IMR-90 (cell line): ENCODE measurements around the gene RPL10. TPM values are rescaled to one million over a fixed set of nuclear protein-coding genes. Genes with fewer than 3 reads are reported as not detected.

Source experiments
- ATAC-seq: fragments of 200-7000 bp; cut with Tn5 transposase; 2 replicates; pipeline ENCODE4 v1.9.1; 2020; ENCODE audit warnings: low read depth, mild to moderate bottlenecking, moderate library complexity
- BruUV-seq: library from RNA; stranded (reverse); fragments of 400-500 nt; replicated peaks from 2 replicates; lab custom pipeline; 2021; lab: Mats Ljungman, UMichigan
- CTCF ChIA-PET: fragments of 300-600 bp; formaldehyde crosslinking; extraction: SDS; loops from one replicate; lab custom pipeline; 2021; ENCODE audit warnings: antibody characterized with exemption; lab: Yijun Ruan, JAX
- POLR2A ChIA-PET: fragments of 300-600 bp; sonication (Branson Sonifier 250); formaldehyde crosslinking; loops from one replicate; lab custom pipeline; 2022; ENCODE audit warnings: antibody characterized with exemption; ENCODE audit not compliant: unreplicated experiment; lab: Charles Lee
- DNase-seq: peaks from one replicate; pipeline ENCODE4 v3.0.0; 2013
- H2AFZ ChIP-seq: replicated peaks from 2 replicates; pipeline ENCODE3; 2013; ENCODE audit warnings: low read length, mild to moderate bottlenecking; ENCODE audit not compliant: poor library complexity
- H2AK5ac ChIP-seq: 2 replicates; pipeline ENCODE4 v1.6.1; 2013; ENCODE audit warnings: low read depth, low read length, inconsistent platforms
- H2AK9ac ChIP-seq: replicated peaks from 2 replicates; pipeline ENCODE3; 2013; ENCODE audit warnings: mild to moderate bottlenecking, low read depth, low read length, moderate library complexity; ENCODE audit not compliant: poor library complexity
- H2BK120ac ChIP-seq: 2 replicates; pipeline ENCODE4 v1.6.1; 2013; ENCODE audit warnings: low read depth, low read length, inconsistent platforms
- H2BK15ac ChIP-seq: 3 replicates; pipeline ENCODE4 v1.6.1; 2013; ENCODE audit warnings: low read depth, low read length, inconsistent platforms
- H2BK20ac ChIP-seq: 2 replicates; pipeline ENCODE4 v1.6.1; 2013; ENCODE audit warnings: low read depth, mild to moderate bottlenecking, inconsistent platforms, low read length, moderate library complexity
- H2BK5ac ChIP-seq: 2 replicates; pipeline ENCODE4 v1.6.1; 2013; ENCODE audit warnings: mild to moderate bottlenecking, low read depth, low read length, inconsistent platforms; ENCODE audit not compliant: poor library complexity, severe bottlenecking
- H3K14ac ChIP-seq: replicated peaks from 2 replicates; pipeline ENCODE4 v1.6.1; 2013; ENCODE audit warnings: low read depth, low read length, inconsistent platforms
- H3K18ac ChIP-seq: 2 replicates; pipeline ENCODE4 v1.6.1; 2013; ENCODE audit warnings: low read depth, low read length, control low read depth
- H3K23ac ChIP-seq: 2 replicates; pipeline ENCODE4 v1.6.1; 2013; ENCODE audit warnings: low read depth, low read length, inconsistent platforms
- H3K27ac ChIP-seq: 2 replicates; pipeline ENCODE4 v1.5.1; 2013; ENCODE audit warnings: mild to moderate bottlenecking, control low read depth, low read length; ENCODE audit not compliant: insufficient read depth
- H3K27me3 ChIP-seq: 2 replicates; pipeline ENCODE4 v1.6.1; 2013; ENCODE audit warnings: low read length; ENCODE audit not compliant: control insufficient read depth, insufficient read depth
- H3K36me3 ChIP-seq: 2 replicates; pipeline ENCODE4 v1.6.1; 2013; ENCODE audit warnings: low read length, mixed read lengths; ENCODE audit not compliant: control insufficient read depth, insufficient read depth
- H3K4ac ChIP-seq: 2 replicates; pipeline ENCODE4 v1.6.1; 2013; ENCODE audit warnings: low read depth, low read length, inconsistent platforms
- H3K4me1 ChIP-seq: 2 replicates; pipeline ENCODE4 v1.6.1; 2013; ENCODE audit warnings: low read length, mixed read lengths; ENCODE audit not compliant: control insufficient read depth, insufficient read depth
- H3K4me2 ChIP-seq: 2 replicates; pipeline ENCODE4 v1.6.1; 2013; ENCODE audit warnings: low read depth, mild to moderate bottlenecking, control low read depth, low read length, moderate library complexity
- H3K4me3 ChIP-seq: 2 replicates; pipeline ENCODE4 v1.5.1; 2013; ENCODE audit warnings: low read depth, mild to moderate bottlenecking, control low read depth, low read length, moderate library complexity; ENCODE audit not compliant: insufficient read depth
- H3K56ac ChIP-seq: 2 replicates; pipeline ENCODE4 v1.6.1; 2013; ENCODE audit warnings: low read length, inconsistent platforms; ENCODE audit not compliant: insufficient read depth; ENCODE audit errors: extremely low read depth
- H3K79me1 ChIP-seq, 2 experiments: 2 replicates each; pipeline ENCODE4 v1.6.1; 2013; ENCODE audit warnings: low read length in 2 of 2, inconsistent platforms in 1 of 2, low read depth in 1 of 2
- H3K9ac ChIP-seq: 2 replicates; pipeline ENCODE4 v1.6.1; 2013; ENCODE audit warnings: low read depth, low read length, control low read depth
- H3K9me1 ChIP-seq: 2 replicates; pipeline ENCODE4 v1.6.1; 2013; ENCODE audit warnings: low read length, inconsistent platforms; ENCODE audit not compliant: insufficient read depth
- H3K9me3 ChIP-seq: 2 replicates; pipeline ENCODE4 v1.6.1; 2013; ENCODE audit warnings: low read length; ENCODE audit not compliant: control insufficient read depth, insufficient read depth
- H4K20me1 ChIP-seq: 2 replicates; pipeline ENCODE4 v1.6.1; 2013; ENCODE audit warnings: low read length, inconsistent platforms; ENCODE audit not compliant: insufficient read depth
- H4K5ac ChIP-seq: 2 replicates; pipeline ENCODE4 v1.6.1; 2013; ENCODE audit warnings: mild to moderate bottlenecking, low read depth, low read length, control low read depth
- H4K8ac ChIP-seq, 2 experiments: 2 replicates each; pipeline ENCODE4 v1.6.1; 2013; ENCODE audit warnings: low read depth in 2 of 2, low read length in 2 of 2, control low read depth in 1 of 2, inconsistent platforms in 1 of 2
- H4K91ac ChIP-seq: 2 replicates; pipeline ENCODE4 v1.6.1; 2013; ENCODE audit warnings: low read depth, low read length, inconsistent platforms; ENCODE audit not compliant: insufficient read depth
- CEBPB ChIP-seq: IDR thresholded peaks from 2 replicates; pipeline ENCODE4 v1.6.1; 2012; ENCODE audit warnings: low read depth, low read length, improper control_type of control experiment
- CTCF ChIP-seq: conservative IDR thresholded peaks from 2 replicates; pipeline ENCODE4 v1.5.1; 2012; ENCODE audit warnings: mild to moderate bottlenecking, low read depth, low read length, improper control_type of control experiment
- ELK1 ChIP-seq: fragments of 150-350 bp; IDR thresholded peaks from 2 replicates; pipeline ENCODE4 v1.6.1; 2016; ENCODE audit warnings: low read depth, mild to moderate bottlenecking, low read length, moderate library complexity, borderline replicate concordance
- NFE2L2 ChIP-seq: fragments of 150-350 bp; IDR thresholded peaks from 2 replicates; pipeline ENCODE4 v1.6.1; 2016; ENCODE audit warnings: low read depth, mild to moderate bottlenecking, low read length
- RCOR1 ChIP-seq: IDR thresholded peaks from 2 replicates; pipeline ENCODE4 v1.6.1; 2012; ENCODE audit warnings: mild to moderate bottlenecking, low read length, improper control_type of control experiment; ENCODE audit not compliant: insufficient replicate concordance
- RFX5 ChIP-seq: IDR thresholded peaks from 2 replicates; pipeline ENCODE4 v1.8.0; 2012; ENCODE audit warnings: low read depth, mild to moderate bottlenecking, low read length, moderate library complexity
- USF2 ChIP-seq: fragments of 150-350 bp; IDR thresholded peaks from 2 replicates; pipeline ENCODE4 v1.6.1; 2017; ENCODE audit warnings: mild to moderate bottlenecking, antibody characterized with exemption, low read length, low read depth
- WGBS, 2 experiments: methylation state at CpG; one replicate each; pipeline versions ENCODE4 v1.1.5 to v1.1.7; 2013; ENCODE audit warnings: missing lambda C conversion rate in 2 of 2; ENCODE audit not compliant: insufficient read length in 1 of 2; ENCODE audit errors: extremely low coverage in 2 of 2; 5-methylcytosine and 5-hydroxymethylcytosine counted together
- dilution Hi-C: fragments of 300-500 bp; cut with HindIII; formaldehyde crosslinking; loops from one replicate; pipeline ENCODE4 v1.14.3; 2018; ENCODE audit warnings: low sequenced_read_pairs; ENCODE audit not compliant: unreplicated experiment
- in situ Hi-C: fragments of 300-500 bp; cut with MboI; formaldehyde crosslinking; loops from 3 replicates; pipeline ENCODE4 v1.14.3; 2019; ENCODE audit warnings: low sequenced_read_pairs, inconsistent platforms, mixed read lengths
- intact Hi-C: fragments of 100-400 bp; cut with micrococcal nuclease; formaldehyde crosslinking; loops from 2 replicates; pipeline ENCODE4 v1.10.0; 2022
- polyA plus RNA-seq, 3 experiments: library from polyadenylated mRNA; depleted of rRNA; stranded (reverse); fragments of >200 nt; gene quantifications; 2 replicates each; pipeline ENCODE4 v1.2.3, GENCODE V29; 2012; ENCODE audit warnings: low replicate concordance in 1 of 3
- total RNA-seq: library from RNA; depleted of rRNA; stranded (reverse); fragments of >200 nt; gene quantifications from 2 replicates; pipeline ENCODE4 v1.2.3, GENCODE V29; 2012

RPL10 gene
- total and polyA plus RNA-seq, 2 of the 4 experiments (the other 2 are of a cell fraction) = 1,582 to 7,467 TPM

GRCh38 chrX:154403858-154404257, 5.7 kb downstream of the RPL10 start:
- in situ Hi-C loops (no loop called here), dilution Hi-C loops (no loop called here), intact Hi-C loops (no loop called here)
- no peak for ATAC-seq
- no peak overlapping the region for H3K27ac ChIP-seq
- no peak overlapping the region for H2BK20ac ChIP-seq
- WGBS, 2 experiments = no CpG with 5 or more reads among the region's 4 CpGs
- H3K9ac ChIP-seq = no peak overlapping the region
- no TSS peak for BruUV-seq
- H4K5ac ChIP-seq = no peak overlapping the region
- H2BK5ac ChIP-seq = no peak overlapping the region
- no peaks in the 10 kb centered on the region for H3K9me1 ChIP-seq
- no peak overlapping the region for H2AK9ac ChIP-seq
- H2AFZ ChIP-seq = no peak overlapping the region
- no peaks in the 10 kb centered on the region for H3K9me3 ChIP-seq
- ChIA-PET CTCF (no interaction called here), POLR2A (no interaction called here)
- no peak overlapping the region for H3K23ac ChIP-seq
- no peak for TF ChIP-seq NFE2L2
- TF ChIP-seq USF2 = no peak
- TF ChIP-seq RCOR1 = no peak
- no peak for TF ChIP-seq CTCF
- no peak for TF ChIP-seq ELK1
- no peak for TF ChIP-seq RFX5
- TF ChIP-seq CEBPB = no peak
- no peak overlapping the region for H2BK120ac ChIP-seq
- peaks cover 11 to 27% of the 10 kb centered on the region in 2 experiments for H3K79me1 ChIP-seq
- H2AK5ac ChIP-seq = no peak overlapping the region
- H2BK15ac ChIP-seq = no peak overlapping the region
- H3K4ac ChIP-seq = no peak overlapping the region
- H3K36me3 ChIP-seq = peaks cover 21% of the 10 kb centered on the region
- H3K27me3 ChIP-seq = no peaks in the 10 kb centered on the region
- H3K56ac ChIP-seq = no peak overlapping the region
- no peak overlapping the region for H4K91ac ChIP-seq
- no peak for DNase-seq
- peaks cover 37% of the 10 kb centered on the region for H4K20me1 ChIP-seq
- no peak overlapping the region for H3K18ac ChIP-seq
- H3K4me1 ChIP-seq = peaks cover 5% of the 10 kb centered on the region
- no peak overlapping the region for H4K8ac ChIP-seq
- no peak overlapping the region for H3K14ac ChIP-seq
- H3K4me3 ChIP-seq = no peak overlapping the region
- no peak overlapping the region for H3K4me2 ChIP-seq
